WTC11 (cell line): ENCODE measurements around the gene TIAM2. TPM values are rescaled to one million over a fixed set of nuclear protein-coding genes. Genes with fewer than 3 reads are reported as not detected.

Experiments
- ATAC-seq: fragments of 200-7000 bp; cut with Tn5 transposase; 2 replicates; pipeline ENCODE4 v1.10.0; 2021; ENCODE audit warnings: mild to moderate bottlenecking, moderate library complexity
- CTCF ChIA-PET: fragments of 300-600 bp; sonication (Branson Sonifier 250); formaldehyde crosslinking; loops from one replicate; lab custom pipeline; 2021; ENCODE audit warnings: antibody characterized with exemption; lab: Charles Lee
- POLR2A ChIA-PET: fragments of 350-600 bp; sonication (Branson Sonifier 250); formaldehyde crosslinking; loops from one replicate; lab custom pipeline; 2021; ENCODE audit warnings: antibody characterized with exemption; lab: Charles Lee
- DNase-seq: peaks from one replicate; pipeline ENCODE4 v3.0.0; 2021; ENCODE audit warnings: low spot score
- H3K27ac Mint-ChIP-seq: 2 replicates; pipeline ENCODE4 v1.8.0; 2021; ENCODE audit warnings: mixed read lengths
- H3K27me3 Mint-ChIP-seq: 2 replicates; pipeline ENCODE4 v1.8.0; 2021; ENCODE audit warnings: low read depth, mild to moderate bottlenecking, moderate library complexity, mixed read lengths
- H3K36me3 Mint-ChIP-seq: 2 replicates; pipeline ENCODE4 v1.8.0; 2021; ENCODE audit warnings: mixed read lengths
- H3K4me1 Mint-ChIP-seq: 2 replicates; pipeline ENCODE4 v1.8.0; 2022; ENCODE audit warnings: mixed read lengths
- H3K4me3 Mint-ChIP-seq: 2 replicates; pipeline ENCODE4 v1.8.0; 2021; ENCODE audit warnings: mild to moderate bottlenecking, moderate library complexity, mixed read lengths
- H3K9me3 Mint-ChIP-seq: 2 replicates; pipeline ENCODE4 v1.8.0; 2021; ENCODE audit warnings: mixed read lengths
- ARID4B ChIP-seq: sonication (generic); formaldehyde crosslinking; IDR thresholded peaks from 2 replicates; pipeline ENCODE4 v1.8.0; 2023; ENCODE audit warnings: missing genetic modification reagents, mild to moderate bottlenecking, borderline replicate concordance
- ATF6 ChIP-seq: sonication (generic); formaldehyde crosslinking; IDR thresholded peaks from 2 replicates; pipeline ENCODE4 v1.8.1; 2023; ENCODE audit warnings: mild to moderate bottlenecking, missing genetic modification reagents
- ELF4 ChIP-seq: sonication (generic); formaldehyde crosslinking; IDR thresholded peaks from 2 replicates; pipeline ENCODE4 v1.8.1; 2022; ENCODE audit warnings: low read depth, mild to moderate bottlenecking, moderate library complexity, missing genetic modification reagents
- EMX1 ChIP-seq: fragments of 250-450 bp; sonication (Bioruptor Pico); IDR thresholded peaks from 2 replicates; pipeline ENCODE4 v1.8.0; 2021; ENCODE audit warnings: mild to moderate bottlenecking
- FOXK1 ChIP-seq: sonication (generic); formaldehyde crosslinking; IDR thresholded peaks from 2 replicates; pipeline ENCODE4 v1.8.0; 2022; ENCODE audit warnings: mild to moderate bottlenecking, moderate library complexity, missing genetic modification reagents
- GABPB1 ChIP-seq: sonication (generic); formaldehyde crosslinking; IDR thresholded peaks from 2 replicates; pipeline ENCODE4 v1.8.1; 2023; ENCODE audit warnings: mild to moderate bottlenecking, missing genetic modification reagents
- IRF2 ChIP-seq: sonication (generic); formaldehyde crosslinking; IDR thresholded peaks from 2 replicates; pipeline ENCODE4 v1.8.0; 2022; ENCODE audit warnings: low read depth, missing genetic modification reagents, borderline replicate concordance
- JAZF1 ChIP-seq: fragments of 250-450 bp; sonication (Bioruptor Pico); IDR thresholded peaks from 2 replicates; pipeline ENCODE4 v1.9.0; 2021; ENCODE audit warnings: moderate library complexity, mild to moderate bottlenecking, inconsistent platforms
- NFATC4 ChIP-seq: fragments of 250-450 bp; sonication (Bioruptor Pico); IDR thresholded peaks from 2 replicates; pipeline ENCODE4 v1.9.0; 2021; ENCODE audit warnings: mild to moderate bottlenecking
- NR3C1 ChIP-seq: sonication (generic); formaldehyde crosslinking; conservative IDR thresholded peaks from 2 replicates; pipeline ENCODE4 v1.8.1; 2023; ENCODE audit warnings: low read depth, mild to moderate bottlenecking, missing genetic modification reagents
- OVOL2 ChIP-seq: fragments of 250-450 bp; sonication (Bioruptor Pico); IDR thresholded peaks from 2 replicates; pipeline ENCODE4 v1.9.0; 2021; ENCODE audit warnings: mild to moderate bottlenecking, borderline replicate concordance
- TEAD1 ChIP-seq: sonication (generic); formaldehyde crosslinking; IDR thresholded peaks from 2 replicates; pipeline ENCODE4 v1.8.0; 2022; ENCODE audit warnings: mild to moderate bottlenecking, missing genetic modification reagents
- ZNF138 ChIP-seq: sonication (generic); formaldehyde crosslinking; conservative IDR thresholded peaks from 2 replicates; pipeline ENCODE4 v1.8.1; 2022; ENCODE audit warnings: mild to moderate bottlenecking, moderate library complexity, missing genetic modification reagents
- ZNF281 ChIP-seq: sonication (generic); formaldehyde crosslinking; IDR thresholded peaks from 2 replicates; pipeline ENCODE4 v1.8.0; 2023; ENCODE audit warnings: mild to moderate bottlenecking, missing genetic modification reagents
- ZNF423 ChIP-seq: fragments of 250-450 bp; sonication (Bioruptor Pico); IDR thresholded peaks from 2 replicates; pipeline ENCODE4 v2.1.2; 2022; ENCODE audit warnings: mild to moderate bottlenecking, moderate library complexity
- ZNF512 ChIP-seq: sonication (generic); formaldehyde crosslinking; IDR thresholded peaks from 2 replicates; pipeline ENCODE4 v1.8.1; 2022; ENCODE audit warnings: missing genetic modification reagents, borderline replicate concordance
- total RNA-seq: library from RNA; stranded (reverse); gene quantifications from 3 replicates; pipeline ENCODE4 v1.2.3, GENCODE V29; 2021

TIAM2 gene
- total RNA-seq, 1 experiment from 2014 or later = 15.1 TPM

- TF ChIP-seq ZNF281 (CRISPR knock-in tag) (no peak), ELF4 (CRISPR knock-in tag) (no peak), GABPB1 (CRISPR knock-in tag) (no peak), ZNF138 (CRISPR knock-in tag) (no peak), ARID4B (CRISPR knock-in tag) (no peak), NFATC4 (CRISPR knock-in tag) (no peak), OVOL2 (no peak)
- TF ChIP-seq, all 79 proteins: peak for 0
Measured at GRCh38 chr6:155260686-155261085, 265.6 kb downstream of the TIAM2 start (continued).

- peaks cover 48% of the 10 kb centered on the region for H3K36me3 Mint-ChIP-seq
- POLR2A ChIA-PET = no interaction called here
- H3K27ac Mint-ChIP-seq = peak overlapping the region; percentile 81
- peaks cover 31% of the 10 kb centered on the region for H3K4me1 Mint-ChIP-seq
- CTCF ChIA-PET = interaction anchor here (0.6 to 1.9 kb wide), 7 partner anchors 9 to 393 kb away, joined by 4 to 16 read pairs (median 4); no protein-coding TSS in a partner anchor
- H3K4me3 Mint-ChIP-seq = no peak overlapping the region
- peak; percentile 94 for ATAC-seq
- no peak for TF ChIP-seq EMX1 (CRISPR knock-in tag)
- TF ChIP-seq TEAD1 = peak; percentile 71; the same call in 1 of the 2 replicates
- no peak for TF ChIP-seq GABPB1 (CRISPR knock-in tag)
- no peak for TF ChIP-seq FOXK1 (CRISPR knock-in tag)
- TF ChIP-seq, all 79 proteins: peak for 1
- Mint-ChIP-seq H3K9me3 (no peaks in the 10 kb centered on the region), H3K27me3 (no peaks in the 10 kb centered on the region)
- DNase-seq = peak; percentile 40
Measured at GRCh38 chr6:155261111-155261900, 266.2 kb downstream of the TIAM2 start.

- Mint-ChIP-seq H3K4me3 (no peak overlapping the region), H3K4me1 (peaks cover 31% of the 10 kb centered on the region), H3K27me3 (no peaks in the 10 kb centered on the region), H3K27ac (peak overlapping the region; percentile 75), H3K36me3 (peaks cover 43% of the 10 kb centered on the region), H3K9me3 (peaks cover 6% of the 10 kb centered on the region; the same call in 1 of the 2 replicates)
- DNase-seq = no peak
- POLR2A ChIA-PET = no interaction called here
- ATAC-seq = no peak
- CTCF ChIA-PET = interaction anchor here (1.9 kb wide), 1 partner anchor 15 kb away, joined by 16 read pairs; no protein-coding TSS in a partner anchor
- TF ChIP-seq NR3C1 (CRISPR knock-in tag) (no peak), JAZF1 (no peak), ZNF423 (no peak), IRF2 (CRISPR knock-in tag) (no peak), ATF6 (CRISPR knock-in tag) (no peak), ZNF512 (CRISPR knock-in tag) (no peak)
Measured at GRCh38 chr6:155262655-155263054, 267.5 kb downstream of the TIAM2 start.
